GM18873 (cell line): Measurements from ENCODE around the gene GDF15.
"Not testable (repeated sequence)": the region's sequence is repeated elsewhere in the genome, so short reads cannot be mapped to it uniquely, and the experiment has no call there.

Source experiments
- ATAC-seq: cut with Tn5 transposase; IDR thresholded peaks from one replicate; pipeline ENCODE4 v1.9.1; 2021; ENCODE audit warnings: mild to moderate bottlenecking, moderate library complexity, moderate number of reproducible peaks; ENCODE audit not compliant: unreplicated experiment, low FRiP score

GDF15 gene

DNA sequence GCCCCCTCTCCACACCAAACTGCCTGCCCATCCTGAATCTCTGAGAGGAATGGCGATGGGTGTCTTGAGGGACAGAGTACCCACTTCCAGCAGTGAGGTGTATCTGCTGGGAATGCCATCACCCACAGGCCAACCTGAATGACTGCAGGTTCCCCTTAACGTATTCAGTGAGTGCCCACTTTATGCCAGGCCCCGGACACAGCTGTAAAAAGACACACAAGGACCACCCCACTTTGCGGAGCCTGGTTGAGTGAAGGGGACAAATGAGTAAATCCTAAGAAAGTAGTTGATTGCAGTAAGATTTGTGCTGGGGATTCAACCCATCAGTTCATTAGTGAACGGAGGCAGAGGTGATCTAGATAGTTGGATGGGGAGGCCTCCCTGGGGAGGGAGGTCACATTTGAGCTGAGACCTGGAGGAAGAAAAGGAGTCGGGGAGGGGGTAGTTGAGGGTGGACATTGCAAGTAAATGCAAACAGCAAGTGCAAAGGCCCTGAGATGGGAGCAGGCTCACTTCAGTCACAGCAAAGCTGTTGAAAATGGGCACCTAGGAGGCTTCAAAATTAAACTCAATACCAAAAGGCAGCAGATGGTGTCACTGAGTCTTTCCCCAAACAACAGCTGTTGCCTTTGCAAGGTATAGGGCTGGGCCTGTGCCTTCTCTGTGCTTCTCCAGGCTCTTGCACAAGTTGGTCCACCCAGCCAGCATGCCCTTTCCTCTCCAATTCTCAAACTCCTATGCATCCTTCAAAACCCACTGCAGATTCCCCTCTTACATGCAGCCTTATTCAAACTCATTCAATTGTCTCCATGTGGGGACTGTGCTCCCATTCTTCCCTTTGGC lies 4.3 kb downstream of the GDF15 start:
- no peak for ATAC-seq

- ATAC-seq: no peak
Measured at GRCh38 chr19:18391509-18392075, 5.6 kb downstream of the GDF15 start.

GRCh38 chr19:18392417-18392816 lies 6.5 kb downstream of the GDF15 start:
- no peak for ATAC-seq

- ATAC-seq: no peak
Measured at GRCh38 chr19:18392926-18393325, 7.0 kb downstream of the GDF15 start.

GRCh38 chr19:18393836-18394235 lies 7.9 kb downstream of the GDF15 start:
- ATAC-seq: no peak

- ATAC-seq: no peak
Measured at GRCh38 chr19:18396471-18397241, 10.7 kb downstream of the GDF15 start.

- no peak for ATAC-seq
Measured at GRCh38 chr19:18397242-18398202, 11.6 kb downstream of the GDF15 start, which contains the start of gene LRRC25. Gene LRRC25, minus strand, starts transcription at chr19:18397622. Its CDS starts 659 bp downstream, at chr19:18396963.

- no peak for ATAC-seq
Measured at GRCh38 chr19:18399008-18399407, 13.1 kb downstream of the GDF15 start.

- ATAC-seq: no peak
Measured at GRCh38 chr19:18401580-18402112, 15.7 kb downstream of the GDF15 start.

DNA sequence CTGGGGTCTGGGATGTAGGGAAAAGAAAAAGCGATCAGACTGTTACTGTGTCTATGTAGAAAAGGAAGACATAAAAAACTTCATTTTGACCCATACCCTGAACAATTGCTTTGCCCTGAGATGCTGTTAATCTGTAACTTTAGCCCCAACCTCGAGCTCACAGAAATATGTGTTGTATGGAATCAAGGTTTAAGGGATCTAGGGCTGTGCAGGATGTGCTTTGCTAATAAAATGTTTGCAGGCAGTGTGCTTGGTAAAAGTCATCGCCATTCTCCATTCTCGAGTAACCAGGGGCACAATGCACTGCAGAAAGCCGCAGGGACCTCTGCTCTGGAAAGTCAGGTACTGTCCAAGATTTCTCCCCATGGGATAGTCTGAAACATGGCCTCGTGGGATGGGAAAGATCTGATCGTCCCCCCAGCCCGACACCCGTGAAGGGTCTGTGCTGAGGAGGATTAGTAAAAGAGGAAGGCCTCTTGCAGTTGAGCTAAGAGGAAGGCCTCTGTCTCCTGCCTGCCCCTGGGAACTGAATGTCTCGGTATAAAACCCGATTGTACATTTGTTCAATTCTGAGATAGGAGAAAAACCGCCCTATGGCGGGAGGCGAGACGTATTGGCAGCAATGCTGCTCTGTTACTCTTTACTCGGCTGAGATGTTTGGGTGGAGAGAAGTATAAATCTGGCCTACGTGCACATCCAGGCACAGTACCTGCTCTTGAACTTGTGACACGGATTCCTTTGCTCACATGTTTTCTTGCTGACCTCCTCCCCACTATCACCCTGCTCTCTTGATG lies 16.7 kb downstream of the GDF15 start:
- ATAC-seq: not testable (repeated sequence)

- ATAC-seq: not testable (repeated sequence)
Measured at GRCh38 chr19:18405754-18406153, 19.8 kb downstream of the GDF15 start.

DNA sequence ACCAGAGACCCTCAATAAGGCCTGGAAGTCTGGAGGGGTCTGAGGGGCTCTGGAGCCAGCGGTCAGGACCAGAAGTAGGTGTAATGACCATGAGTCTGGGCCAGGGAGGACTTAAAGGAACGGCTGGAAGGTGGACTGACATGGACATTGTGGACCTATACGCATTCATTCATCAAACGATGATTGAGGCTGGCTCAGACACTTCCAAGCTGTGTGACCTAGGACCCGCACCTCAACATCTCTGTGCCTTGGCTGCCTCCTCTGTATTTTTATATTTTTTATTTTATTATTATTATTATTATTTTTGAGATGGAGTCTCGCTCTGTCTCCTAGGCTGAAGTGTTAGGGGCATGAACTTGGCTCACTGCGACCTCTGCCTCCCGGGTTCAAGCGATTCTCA lies 20.8 kb downstream of the GDF15 start:
- no peak for ATAC-seq

DNA sequence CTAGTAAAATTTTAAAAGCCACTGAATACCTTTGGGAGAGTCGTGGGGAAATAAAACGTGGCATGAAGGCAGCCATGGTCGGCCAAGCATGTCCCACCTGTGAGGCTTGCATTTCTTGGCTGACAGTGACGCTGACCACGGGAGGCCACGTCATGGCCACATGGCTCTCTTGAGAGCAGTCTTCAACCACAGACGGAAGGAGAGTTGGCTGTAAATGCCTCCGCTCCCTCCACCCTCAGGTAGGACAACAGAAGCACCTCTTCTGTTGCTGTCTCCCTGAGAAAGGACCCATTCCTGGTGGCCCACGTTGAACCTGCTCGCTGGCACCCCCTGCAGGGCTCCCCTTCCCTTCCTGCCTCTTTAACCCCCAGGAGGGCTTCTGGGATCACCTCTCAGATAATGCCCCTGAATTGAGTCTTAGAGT lies 22.1 kb downstream of the GDF15 start:
- peak; percentile 53 for ATAC-seq

DNA sequence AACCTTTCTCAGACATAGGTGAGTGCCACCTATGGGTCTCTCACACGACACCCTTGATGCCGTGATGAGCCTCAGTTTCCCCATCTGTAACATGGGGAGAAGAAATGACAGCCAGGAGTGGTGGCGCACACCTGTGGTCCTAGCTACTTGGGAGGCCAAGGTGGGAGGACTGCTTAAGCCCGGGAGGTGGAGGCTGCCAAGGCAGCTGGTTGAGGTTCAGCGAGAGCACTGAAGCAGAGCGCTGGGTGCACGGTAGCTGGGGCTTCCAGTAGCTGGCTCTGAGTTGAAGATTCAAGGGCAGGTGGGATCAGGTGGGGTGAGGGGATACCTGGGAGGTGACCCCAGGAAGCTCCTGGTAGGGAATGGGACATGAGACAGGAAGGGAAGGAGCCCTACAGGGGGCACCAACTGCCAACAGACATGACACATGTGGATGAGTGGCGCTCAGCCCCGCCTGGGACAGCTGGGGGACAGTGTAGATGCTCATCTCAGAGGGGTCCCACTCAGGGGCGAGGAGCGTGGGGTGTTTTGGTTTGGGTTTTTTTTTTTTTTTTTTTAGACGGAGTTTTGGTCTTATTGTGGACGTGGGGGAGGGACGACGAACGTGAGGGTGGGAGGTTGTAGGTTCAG lies 26.8 kb downstream of the GDF15 start:
- no peak for ATAC-seq

GRCh38 chr19:18414504-18415177 lies 28.7 kb downstream of the GDF15 start:
- no peak for ATAC-seq

DNA sequence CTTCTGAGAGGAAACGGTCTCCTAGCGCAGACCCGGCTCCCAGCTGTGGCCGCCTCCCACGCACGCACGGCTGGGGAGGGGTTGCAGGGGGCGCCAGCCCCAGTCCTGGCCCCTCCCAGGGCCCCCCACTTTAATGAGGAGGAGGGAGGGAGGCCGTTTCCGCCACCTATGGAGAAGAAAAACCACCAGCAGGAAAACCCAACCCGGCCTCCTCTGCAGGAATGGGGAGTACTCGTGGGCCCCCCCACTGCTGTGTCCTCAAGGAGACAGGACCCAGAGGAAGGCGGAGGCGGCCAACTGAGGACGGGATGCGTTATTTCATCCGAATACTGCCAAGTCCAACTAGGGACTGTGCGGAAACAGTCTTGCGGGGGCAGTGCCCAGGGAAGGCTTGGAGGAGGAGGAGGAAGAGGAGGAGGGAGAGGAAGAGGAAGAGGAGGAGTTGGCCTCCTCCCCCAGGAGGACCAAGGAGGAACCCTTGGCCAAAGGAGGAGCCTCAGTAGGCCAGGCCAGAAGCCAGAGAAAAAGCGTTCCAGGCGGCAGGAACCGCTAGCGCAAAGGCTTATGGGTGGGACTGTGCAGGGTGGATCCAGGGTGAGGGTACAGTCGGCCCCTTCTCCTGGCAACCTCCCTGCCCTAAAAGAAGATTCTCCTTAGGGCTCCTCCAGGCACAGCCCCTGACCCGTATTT lies 29.4 kb downstream of the GDF15 start:
- no peak for ATAC-seq

- ATAC-seq: no peak
Measured at GRCh38 chr19:18416778-18417249, 30.9 kb downstream of the GDF15 start.
